ENCODE results near the gene SLC2A6.
"Not testable (repeated sequence)": the region's sequence is repeated elsewhere in the genome, so short reads cannot be mapped to it uniquely, and the experiment has no call there.

SLC2A6 gene

DNA sequence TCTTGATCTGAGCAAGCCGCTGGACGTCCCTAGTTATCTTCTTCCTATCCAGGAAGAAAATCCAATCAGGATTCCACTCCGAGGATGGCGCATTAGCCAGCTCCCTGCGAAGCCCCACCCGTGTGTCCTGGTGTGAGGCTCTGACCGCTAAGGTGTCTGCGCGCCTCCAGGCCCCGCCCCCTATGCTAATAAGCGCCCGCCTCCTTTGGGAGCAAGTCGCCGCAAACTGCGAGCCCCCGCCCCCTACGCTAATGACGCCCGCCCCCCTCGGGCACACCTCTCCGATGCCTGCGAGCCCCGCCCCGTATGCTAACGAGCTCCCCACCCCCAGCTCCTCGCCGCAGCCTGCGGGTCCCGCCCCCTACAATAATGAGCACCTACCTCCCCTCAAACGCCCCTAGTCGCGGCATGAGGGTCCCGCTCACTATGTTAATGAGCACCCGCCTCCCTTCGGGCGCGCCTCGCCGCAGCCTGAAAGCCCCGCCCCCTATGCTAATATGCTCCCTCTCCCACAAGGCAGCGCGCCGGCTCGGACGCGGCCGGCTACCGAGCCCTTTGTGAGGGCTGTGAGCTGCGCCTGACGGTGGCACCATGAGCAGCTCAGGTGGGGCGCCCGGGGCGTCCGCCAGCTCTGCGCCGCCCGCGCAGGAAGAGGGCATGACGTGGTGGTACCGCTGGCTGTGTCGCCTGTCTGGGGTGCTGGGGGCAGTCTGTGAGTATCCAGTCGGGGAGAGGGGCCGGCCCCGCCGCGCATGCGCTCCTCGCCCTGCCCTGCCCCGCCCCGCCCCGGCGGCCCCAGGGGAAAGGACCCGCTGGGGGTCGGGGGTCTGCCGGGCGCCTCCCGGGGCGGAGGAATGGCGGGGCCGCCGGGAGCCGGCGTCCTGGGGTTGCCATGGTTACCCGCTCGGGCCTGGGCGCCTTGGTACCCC lies 19.2 kb downstream of the SLC2A6 start, which contains the start of gene CACFD1:
TSS of gene CACFD1 (plus strand) at position 503 of the 929 bp plus-strand sequence. CDS start at position 592, 89 bp downstream.
- peak; percentile 87 for DNase-seq

DNA sequence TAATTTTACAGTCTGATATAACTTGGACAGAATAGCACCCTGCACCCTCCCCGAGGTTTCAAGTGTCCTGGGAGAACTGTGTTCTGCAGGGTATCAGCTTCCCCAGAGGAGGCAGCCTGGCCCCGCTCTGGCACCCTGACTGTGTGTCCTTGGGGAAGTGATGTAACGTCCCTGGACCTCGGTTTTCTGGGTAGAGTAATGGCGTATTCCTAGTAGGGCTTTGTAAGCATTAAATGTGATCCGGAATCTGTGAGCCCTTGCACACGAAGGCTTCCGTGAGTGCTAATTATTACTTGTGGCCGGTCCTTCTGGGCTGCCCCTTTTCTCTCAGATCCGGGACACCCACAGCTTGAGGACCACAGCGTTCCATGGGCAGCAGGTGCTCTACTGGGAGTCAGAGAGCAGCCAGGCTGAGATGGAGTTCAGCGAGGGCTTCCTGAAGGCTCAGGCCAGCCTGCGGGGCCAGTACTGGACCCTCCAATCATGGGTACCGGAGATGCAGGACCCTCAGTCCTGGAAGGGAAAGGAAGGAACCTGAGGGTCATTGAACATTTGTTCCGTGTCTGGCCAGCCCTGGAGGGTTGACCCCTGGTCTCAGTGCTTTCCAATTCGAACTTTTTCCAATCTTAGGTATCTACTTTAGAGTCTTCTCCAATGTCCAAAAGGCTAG lies 20.1 kb downstream of the SLC2A6 start:
- DNase-seq: no peak

DNA sequence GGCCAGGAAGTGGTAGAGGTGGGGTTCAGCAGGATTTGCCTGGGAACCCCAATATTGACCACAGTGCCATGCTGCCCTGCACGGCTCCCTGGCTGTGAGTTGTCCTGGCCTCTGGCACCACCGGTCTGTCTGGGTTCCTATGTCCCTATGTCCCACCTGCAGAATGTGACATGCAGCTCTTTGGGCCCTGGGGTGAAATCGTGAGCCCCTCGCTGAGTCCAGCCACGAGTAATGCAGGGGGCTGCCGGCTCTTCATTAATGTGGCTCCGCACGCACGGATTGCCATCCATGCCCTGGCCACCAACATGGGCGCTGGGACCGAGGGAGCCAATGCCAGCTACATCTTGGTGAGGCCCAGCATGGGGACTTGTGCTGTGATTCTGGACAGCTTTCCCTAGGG lies 21.2 kb downstream of the SLC2A6 start:
- no peak for DNase-seq

DNA sequence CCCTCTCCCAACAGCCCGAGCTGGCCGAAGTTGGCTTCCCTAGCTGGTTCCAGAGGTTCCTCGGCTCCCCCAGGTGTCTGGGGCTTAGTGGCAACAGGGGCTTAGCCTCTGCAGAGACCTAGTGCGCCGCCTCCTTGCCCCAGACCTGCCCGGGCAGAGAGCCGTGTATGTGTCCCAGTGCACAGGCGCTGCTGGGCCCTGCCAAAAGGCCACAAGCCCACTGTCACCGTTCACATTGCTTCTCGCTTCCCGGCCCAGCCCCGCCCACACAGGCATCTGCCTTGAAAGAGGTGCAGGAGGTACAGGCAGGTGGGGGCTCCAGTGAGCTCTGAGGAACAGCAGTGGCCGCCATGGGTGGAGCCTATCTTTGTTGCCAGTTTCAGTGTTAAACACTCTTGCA lies 21.7 kb downstream of the SLC2A6 start:
- DNase-seq: no peak

DNA sequence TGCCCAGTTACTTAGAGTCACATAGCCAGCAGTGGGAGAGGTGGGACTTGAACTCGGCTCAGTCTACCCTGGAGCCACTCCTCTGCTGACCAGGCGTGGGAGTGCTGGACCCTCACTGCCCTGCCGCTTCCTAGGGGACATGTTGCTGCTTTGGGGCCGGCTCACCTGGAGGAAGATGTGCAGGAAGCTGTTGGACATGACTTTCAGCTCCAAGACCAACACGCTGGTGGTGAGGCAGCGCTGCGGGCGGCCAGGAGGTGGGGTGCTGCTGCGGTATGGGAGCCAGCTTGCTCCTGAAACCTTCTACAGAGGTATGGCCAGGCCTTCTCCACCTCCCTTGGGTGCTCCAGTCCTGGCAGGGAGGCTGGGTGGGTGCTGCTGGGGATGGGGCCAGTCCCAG lies 22.5 kb downstream of the SLC2A6 start:
- DNase-seq: no peak

DNA sequence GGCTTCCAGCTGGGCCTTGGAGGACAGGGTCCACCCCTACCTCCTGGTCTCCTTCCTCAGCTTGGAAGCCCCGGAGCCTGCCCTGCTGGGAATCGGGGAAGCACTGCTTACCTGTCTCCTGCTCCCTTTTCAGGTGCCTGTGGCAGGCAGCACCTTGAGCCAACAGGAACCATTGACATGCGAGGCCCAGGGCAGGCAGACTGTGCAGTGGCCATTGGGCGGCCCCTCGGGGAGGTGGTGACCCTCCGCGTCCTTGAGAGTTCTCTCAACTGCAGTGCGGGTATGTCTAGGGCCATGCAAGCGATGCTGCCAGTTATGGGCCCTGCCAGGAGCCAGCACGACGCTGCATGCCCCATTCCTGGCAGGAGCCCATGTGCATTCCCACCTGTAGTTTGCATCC lies 23.0 kb downstream of the SLC2A6 start:
- no peak for DNase-seq

DNA sequence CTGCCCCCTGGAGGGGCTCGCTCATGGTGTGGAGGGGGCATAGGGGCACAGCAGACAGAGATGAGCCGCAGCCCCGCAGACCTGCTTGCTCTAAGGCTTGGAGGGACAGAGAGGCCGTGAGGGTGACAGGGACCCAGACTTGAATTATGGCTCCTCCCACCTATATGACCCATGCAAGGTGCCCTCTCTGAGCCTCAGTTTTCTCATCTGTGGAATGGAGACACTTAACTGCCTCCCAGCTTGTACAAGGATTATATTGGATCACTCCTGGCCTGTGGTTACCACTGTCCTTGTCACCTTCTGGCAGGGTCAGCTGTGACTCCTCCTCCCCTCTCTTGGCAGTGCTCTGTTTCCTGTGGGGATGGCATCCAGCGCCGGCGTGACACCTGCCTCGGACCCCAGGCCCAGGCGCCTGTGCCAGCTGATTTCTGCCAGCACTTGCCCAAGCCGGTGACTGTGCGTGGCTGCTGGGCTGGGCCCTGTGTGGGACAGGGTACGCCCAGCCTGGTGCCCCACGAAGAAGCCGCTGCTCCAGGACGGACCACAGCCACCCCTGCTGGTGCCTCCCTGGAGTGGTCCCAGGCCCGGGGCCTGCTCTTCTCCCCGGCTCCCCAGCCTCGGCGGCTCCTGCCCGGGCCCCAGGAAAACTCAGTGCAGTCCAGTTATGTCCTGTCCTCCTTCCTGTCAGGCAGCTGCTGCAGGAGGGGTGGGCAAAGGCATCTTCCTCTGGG lies 23.8 kb downstream of the SLC2A6 start:
- no peak for DNase-seq

DNA sequence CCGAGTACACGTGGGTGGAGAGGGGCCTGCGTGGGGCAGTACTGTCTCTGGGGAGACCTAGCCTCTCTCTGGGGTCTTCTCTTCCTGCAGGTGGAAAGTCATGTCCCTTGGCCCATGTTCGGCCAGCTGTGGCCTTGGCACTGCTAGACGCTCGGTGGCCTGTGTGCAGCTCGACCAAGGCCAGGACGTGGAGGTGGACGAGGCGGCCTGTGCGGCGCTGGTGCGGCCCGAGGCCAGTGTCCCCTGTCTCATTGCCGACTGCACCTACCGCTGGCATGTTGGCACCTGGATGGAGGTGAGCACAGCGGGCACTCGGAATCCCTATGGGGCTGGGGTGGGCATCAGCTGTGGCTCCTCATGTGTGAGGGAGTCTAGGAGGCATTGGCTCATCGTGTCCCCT lies 24.6 kb downstream of the SLC2A6 start:
- DNase-seq: no peak

DNA sequence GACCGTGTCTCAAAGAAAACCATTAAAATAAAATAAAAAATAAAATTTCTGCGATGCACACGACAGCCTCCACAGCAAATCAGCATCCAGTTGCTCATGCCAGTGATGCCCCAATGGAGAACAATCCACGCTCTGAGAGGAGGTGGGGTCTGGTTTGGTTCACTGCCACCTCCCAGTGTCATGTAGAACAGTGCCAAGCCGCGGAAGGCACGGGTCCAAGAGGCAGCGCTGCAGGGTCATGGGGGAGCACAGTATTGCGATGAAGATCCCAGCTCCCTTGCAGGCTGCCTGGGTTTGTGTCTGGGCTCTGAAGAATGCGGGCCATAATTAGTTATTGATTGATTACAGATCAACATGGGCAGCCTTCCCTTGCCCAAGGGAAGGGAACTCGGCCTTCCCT lies 25.2 kb downstream of the SLC2A6 start:
- peak; percentile 7 for DNase-seq

DNA sequence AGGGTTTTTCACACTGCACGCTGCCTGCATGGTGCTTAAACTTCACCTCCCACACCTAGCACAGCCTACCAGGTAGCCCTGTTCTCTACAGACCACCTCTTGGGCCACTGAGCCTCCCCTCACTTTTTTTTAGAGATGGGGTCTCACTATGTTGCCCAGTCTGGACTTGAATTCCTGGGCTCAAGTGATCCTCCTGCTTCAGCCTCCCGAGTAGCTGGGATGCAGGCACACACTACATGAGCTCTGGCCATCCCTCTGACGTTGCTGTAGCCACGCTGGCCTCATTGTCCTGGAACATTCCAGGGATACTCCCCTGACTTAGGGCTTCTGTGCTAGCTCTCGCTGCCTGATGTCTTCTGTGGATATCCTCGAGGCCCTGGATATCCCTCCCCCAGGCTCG lies 26.3 kb downstream of the SLC2A6 start:
- DNase-seq: no peak

DNA sequence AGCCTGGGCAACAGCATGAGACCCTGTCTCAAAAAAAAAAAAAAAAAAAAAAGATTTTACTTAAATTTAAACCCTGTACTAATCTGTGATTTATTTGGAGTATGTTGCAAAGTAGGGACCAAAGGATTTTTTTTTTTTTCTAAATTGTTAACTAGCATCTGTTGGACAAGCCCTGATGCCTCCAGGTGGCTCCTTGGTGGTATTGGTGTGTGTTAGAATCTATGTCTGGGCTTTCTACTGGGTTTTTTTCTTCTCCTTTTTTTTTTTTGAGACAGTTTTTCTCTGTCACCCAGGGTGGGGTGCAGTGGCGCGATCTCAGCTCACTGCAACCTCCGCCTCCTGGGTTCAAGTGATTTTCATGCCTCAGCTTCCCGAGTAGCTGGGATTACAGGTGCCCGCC lies 27.0 kb downstream of the SLC2A6 start:
- DNase-seq: not testable (repeated sequence)

DNA sequence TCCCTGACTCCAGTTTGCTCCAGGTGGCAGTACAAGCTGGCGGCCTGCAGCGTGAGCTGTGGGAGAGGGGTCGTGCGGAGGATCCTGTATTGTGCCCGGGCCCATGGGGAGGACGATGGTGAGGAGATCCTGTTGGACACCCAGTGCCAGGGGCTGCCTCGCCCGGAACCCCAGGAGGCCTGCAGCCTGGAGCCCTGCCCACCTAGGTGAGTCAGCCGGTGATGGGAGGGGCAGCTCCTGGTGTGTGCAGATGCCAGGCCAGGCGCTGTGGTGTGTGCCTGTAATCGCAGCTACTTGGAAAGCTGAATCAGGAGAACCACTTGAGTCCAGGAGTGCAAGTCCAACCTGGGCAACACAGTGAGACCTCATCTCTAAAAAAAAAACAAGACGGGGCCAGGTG lies 29.1 kb downstream of the SLC2A6 start:
- DNase-seq: no peak

DNA sequence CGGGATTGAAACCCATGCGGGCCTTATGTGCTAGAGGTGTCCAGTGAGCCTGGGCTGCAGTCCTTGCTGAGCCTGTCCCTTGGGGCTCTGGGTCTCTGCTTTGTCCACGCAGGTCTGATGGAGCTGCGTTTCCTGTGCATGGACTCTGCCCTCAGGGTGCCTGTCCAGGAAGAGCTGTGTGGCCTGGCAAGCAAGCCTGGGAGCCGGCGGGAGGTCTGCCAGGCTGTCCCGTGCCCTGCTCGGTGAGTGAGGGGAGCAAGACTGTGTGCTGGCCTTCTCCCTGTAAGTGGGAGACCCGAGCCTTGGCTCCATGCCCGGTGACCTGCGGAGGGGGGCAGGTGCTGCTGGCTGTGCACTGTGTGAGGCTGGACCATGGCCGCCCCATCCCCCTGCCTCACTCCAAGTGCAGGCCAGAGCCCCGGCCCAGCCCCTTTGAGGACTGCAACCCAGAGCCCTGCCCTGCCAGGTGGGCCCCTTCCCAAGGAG lies 30.4 kb downstream of the SLC2A6 start:
- DNase-seq: no peak

DNA sequence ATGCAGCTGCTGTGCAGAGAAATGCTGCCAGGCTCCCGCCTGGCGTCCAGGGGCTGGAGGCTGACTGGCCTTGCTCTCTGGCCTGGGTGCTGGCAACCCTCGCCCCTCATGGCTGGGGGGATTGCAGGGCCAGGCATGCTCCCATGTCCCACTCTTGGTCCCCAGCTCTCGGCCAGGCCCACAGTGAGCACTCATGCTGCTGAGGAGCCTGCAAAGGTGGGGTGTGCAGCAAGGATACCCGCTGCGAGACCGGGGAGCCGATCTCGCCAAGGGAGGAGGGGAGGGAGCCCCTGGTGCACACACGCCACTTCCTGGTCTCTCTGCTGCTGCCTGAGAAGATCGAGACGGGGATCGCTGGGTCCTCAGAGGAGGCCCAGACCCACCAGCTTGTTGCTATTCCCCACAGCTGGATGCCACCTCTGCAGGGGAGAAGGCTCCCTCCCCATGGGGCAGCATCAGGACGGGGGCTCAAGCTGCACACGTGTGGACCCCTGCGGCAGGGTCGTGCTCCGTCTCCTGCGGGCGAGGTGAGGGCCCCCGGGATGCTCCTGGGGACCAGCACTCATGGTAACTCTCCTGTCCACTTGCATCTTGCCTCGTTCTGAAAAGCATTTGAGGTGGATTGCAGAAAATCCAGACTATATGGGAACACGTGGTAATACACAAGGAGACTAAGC lies 33.5 kb downstream of the SLC2A6 start:
- no peak for DNase-seq

DNA sequence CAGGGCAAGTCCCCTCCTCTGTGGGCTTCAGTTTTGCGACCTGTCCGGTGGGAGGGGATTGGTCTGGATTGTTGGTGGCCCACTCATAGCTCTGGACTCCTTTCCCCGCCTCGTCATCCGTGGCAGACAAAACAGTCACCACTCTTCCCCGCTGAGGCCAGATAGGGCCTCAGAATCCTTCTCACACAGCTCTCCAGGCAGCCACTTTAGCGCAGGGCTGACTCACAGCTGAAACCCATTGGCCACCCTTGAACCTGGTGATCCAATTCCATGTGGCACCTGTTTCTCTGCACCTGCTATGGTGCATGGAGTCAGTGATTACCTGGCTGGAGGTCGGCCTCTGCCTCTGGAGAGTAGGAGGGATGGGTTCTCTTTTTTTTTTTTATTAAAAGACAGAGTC lies 34.9 kb downstream of the SLC2A6 start:
- no peak for DNase-seq

DNA sequence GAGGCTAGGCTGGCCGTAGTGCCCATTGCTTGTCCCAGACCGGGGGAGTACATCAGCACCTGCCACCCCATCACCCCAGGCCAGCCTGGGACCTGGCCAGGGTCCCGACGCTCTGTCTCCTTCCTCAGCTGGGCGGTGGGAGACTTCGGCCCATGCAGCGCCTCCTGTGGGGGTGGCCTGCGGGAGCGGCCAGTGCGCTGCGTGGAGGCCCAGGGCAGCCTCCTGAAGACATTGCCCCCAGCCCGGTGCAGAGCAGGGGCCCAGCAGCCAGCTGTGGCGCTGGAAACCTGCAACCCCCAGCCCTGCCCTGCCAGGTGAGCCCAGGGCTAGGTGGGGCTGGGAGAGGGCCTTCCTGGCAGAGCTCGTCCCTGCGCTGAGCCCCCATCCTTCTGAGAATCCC lies 35.7 kb downstream of the SLC2A6 start:
- no peak for DNase-seq

DNA sequence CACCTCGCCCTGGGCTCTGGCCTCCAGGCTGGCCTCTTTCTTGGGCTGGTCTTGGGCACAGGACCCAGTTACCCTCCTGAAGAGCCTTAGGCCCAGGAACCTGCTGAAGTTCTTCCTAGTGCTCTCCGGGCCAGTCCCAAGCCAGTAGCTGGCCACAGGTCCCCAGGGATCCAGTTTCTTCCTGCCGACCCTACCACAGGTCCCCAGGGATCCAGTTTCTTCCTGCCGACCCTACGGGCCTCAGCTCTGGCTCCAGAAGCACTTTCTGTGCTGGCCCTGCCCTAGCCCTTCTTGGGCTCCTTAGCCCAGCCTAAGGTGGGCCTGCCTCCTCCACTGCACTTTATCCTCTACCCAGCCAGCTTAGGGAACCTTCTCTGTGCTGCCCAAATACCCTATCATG lies 37.3 kb downstream of the SLC2A6 start:
- DNase-seq: no peak

DNA sequence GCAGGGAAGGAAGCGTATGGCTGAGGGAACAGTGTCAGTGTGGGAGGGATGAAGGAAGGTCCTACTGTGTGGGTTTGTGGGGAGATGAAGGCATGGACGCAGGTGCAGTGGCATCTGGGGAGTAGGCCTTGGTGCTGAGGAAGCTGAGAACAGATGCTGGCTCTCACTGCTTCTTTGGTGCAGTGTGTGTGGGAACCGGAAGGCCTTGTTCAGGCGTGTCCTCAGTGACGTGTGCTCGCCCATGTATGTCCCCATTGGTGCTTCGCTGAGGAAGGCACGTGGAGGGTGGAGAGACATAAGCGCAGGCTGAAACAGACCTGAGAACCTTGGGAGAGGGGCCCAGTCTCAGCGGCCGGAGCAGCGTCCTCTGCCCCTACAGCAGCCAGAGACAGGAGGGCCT lies 38.0 kb downstream of the SLC2A6 start:
- DNase-seq: no peak

DNA sequence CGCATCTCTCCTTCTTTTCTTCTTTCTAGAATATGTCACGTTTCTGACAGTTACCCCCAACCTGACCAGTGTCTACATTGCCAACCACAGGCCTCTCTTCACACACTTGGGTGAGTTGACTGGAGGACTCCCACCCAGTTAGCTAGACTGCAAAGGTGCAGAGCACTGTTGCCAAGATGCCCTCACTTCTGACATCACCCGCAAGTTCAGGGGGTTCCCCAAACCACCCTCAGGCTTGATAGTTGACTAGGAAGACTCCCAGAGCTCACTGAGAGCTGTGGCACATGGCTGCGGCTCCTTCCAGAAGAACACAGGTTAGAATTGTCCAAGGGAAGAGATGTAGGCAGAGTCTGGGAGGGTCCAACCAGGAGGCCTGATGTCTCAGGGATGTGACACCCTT lies 39.6 kb downstream of the SLC2A6 start:
- no peak for DNase-seq

DNA sequence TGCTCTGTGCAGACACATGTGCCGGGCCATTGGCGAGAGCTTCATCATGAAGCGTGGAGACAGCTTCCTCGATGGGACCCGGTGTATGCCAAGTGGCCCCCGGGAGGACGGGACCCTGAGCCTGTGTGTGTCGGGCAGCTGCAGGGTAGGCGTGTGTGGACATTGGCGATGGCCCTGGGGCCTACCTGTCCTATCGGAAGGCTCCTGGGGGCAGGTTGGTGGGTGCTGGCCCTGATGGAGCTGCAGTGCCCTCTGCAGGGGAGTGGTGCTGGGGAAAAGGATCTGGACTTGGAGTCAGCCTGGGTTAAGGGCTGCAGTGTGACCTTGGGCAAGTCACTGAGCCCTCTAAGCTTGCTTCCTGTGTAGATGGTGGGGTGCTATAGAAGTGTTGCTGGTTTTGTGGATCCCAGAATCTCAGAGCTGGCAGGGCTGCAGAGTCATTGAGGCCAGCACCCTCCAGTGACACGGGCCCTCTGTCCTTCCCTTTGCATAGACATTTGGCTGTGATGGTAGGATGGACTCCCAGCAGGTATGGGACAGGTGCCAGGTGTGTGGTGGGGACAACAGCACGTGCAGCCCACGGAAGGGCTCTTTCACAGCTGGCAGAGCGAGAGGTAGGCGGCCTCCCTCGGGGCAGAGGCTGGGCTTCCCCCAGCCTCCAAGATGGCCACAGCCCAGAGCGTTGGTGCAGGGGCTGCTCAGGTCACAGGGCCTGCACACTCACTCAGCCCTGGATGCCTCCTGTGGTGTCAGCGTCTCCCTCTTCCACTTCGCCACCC lies 41.0 kb downstream of the SLC2A6 start:
- DNase-seq: no peak

DNA sequence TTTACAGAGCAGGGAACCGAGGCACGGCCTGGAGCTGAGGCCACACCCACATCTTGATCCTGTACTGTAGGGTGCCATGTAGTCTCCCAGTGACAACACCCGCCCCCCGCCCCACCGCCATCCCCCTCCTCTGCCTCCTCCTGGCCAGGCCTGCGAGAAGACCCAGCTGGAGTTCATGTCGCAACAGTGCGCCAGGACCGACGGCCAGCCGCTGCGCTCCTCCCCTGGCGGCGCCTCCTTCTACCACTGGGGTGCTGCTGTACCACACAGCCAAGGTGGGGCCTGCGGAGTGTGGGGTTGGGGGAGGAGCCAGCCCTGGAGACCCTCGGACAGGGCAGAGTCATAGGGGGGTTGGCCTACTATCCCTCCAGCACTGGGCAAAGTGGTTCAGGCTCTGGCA lies 42.2 kb downstream of the SLC2A6 start:
- no peak for DNase-seq

DNA sequence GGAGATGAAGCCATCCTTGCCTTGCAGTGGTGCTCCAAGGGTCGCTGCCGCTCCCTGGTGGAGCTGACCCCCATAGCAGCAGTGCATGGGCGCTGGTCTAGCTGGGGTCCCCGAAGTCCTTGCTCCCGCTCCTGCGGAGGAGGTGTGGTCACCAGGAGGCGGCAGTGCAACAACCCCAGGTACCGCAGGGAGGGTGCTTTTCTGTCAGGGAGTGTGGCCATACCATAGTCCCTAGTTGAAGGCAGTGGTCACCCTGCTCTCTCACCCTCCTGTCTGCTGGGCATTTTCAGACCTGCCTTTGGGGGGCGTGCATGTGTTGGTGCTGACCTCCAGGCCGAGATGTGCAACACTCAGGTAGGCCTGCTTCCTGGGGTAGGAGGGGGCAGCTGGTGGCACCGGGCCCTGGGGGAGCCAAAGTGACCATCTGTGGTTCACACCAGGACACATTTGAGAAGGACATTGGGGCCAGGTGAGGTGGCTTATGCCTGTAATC lies 45.5 kb downstream of the SLC2A6 start:
- DNase-seq: no peak
